AG10803 (cell line): ENCODE results near the gene PHAX.

Experiments
- DNase-seq: peaks from one replicate; pipeline ENCODE4 v3.0.0; 2010; ENCODE audit warnings: low read depth
- H3K4me3 ChIP-seq: 2 replicates; pipeline ENCODE4 v1.5.1; 2011; ENCODE audit warnings: mild to moderate bottlenecking, low read length, control low read depth
- TF ChIP-seq, protein P1 (sequence below): conservative IDR thresholded peaks from 2 replicates; pipeline ENCODE4 v1.5.1; 2011; ENCODE audit warnings: mild to moderate bottlenecking, low read length, control low read depth, inconsistent platforms

The PHAX gene

DNA sequence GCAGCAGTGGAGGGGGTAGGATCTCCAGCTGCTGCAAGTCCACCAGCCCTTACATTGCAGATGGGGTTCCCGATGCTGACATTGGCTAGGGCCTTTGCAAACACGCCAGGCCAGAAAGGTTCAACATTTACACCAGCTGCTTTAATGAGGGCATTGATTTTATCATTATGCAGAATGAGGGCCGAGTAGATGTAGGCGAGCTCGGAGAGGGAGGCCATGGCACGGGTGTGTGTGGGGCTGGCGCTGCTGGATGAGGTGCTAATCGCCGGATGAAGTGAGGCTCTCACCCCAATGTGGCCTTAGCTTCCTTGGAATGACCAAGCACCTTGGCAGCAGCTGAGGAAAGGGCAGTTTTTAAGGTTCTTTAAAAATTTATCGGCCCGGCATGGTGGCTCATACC lies 27.4 kb downstream of the PHAX start:
- DNase-seq, result no peak
- TF ChIP-seq, protein P1, sequence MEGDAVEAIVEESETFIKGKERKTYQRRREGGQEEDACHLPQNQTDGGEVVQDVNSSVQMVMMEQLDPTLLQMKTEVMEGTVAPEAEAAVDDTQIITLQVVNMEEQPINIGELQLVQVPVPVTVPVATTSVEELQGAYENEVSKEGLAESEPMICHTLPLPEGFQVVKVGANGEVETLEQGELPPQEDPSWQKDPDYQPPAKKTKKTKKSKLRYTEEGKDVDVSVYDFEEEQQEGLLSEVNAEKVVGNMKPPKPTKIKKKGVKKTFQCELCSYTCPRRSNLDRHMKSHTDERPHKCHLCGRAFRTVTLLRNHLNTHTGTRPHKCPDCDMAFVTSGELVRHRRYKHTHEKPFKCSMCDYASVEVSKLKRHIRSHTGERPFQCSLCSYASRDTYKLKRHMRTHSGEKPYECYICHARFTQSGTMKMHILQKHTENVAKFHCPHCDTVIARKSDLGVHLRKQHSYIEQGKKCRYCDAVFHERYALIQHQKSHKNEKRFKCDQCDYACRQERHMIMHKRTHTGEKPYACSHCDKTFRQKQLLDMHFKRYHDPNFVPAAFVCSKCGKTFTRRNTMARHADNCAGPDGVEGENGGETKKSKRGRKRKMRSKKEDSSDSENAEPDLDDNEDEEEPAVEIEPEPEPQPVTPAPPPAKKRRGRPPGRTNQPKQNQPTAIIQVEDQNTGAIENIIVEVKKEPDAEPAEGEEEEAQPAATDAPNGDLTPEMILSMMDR, result no peak
- no peak overlapping the region for H3K4me3 ChIP-seq

DNA sequence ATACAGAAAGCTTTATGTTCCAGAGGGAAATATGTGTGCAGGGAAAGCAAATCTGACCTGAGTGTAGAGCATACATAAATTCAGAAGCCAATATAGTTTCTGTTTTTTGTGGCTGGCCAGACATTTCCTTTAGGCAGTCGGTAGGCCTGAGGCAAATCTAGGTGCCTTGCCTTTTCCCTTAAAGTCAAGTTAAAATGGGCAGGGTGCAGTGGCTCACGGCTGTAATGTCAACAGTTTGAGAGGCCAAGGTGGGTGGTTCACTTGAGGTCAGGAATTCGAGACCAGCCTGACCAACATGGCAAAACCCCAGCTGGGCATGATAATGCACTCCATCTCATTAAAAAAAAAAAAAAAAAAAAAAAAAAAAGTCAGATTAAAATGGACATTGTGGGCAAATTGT lies 31.2 kb downstream of the PHAX start:
- TF ChIP-seq, protein P1, result no peak
- H3K4me3 ChIP-seq, result no peak overlapping the region
- no peak for DNase-seq

DNA sequence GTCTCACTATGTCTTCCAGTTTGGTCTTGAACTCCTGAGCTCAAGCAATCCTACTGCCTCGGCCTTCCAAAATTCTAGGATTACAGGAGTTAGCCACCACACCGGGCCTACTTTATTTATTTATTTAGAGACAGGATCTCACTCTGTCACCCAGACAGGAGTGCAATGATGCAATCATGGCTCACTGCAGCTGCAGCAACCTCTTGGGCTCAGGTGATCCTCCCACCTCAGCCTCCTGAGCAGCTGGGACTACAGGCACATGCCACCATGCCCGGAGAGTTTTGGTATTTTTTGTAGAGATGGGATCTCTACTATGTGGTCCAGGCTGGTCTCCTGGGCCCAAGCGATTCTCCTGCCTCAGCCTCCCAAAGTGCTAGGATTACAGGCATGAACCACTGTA lies 32.8 kb downstream of the PHAX start:
- H3K4me3 ChIP-seq, result no peak overlapping the region
- DNase-seq, result no peak
- TF ChIP-seq, protein P1, result no peak

DNA sequence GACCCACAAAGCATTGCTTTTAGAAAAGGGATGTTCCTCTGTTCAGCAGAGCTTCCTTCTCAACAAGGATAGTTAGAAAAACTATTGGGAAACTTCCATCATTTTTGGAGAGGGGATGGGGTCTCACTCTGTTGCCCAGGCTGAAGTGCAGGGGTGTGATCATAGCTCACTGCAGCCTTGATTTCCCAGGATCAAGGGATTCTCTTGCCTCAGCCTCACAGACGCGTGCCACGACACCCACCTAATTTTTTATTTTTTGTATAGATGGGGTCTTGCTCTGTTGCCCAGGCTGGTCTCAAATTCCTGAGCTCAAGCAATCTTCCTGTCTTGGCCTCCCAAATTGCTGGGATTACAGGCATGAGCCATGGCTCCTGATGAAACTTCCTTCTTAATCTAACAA lies 34.8 kb downstream of the PHAX start:
- no peak overlapping the region for H3K4me3 ChIP-seq
- TF ChIP-seq, protein P1, result no peak
- DNase-seq, result no peak

DNA sequence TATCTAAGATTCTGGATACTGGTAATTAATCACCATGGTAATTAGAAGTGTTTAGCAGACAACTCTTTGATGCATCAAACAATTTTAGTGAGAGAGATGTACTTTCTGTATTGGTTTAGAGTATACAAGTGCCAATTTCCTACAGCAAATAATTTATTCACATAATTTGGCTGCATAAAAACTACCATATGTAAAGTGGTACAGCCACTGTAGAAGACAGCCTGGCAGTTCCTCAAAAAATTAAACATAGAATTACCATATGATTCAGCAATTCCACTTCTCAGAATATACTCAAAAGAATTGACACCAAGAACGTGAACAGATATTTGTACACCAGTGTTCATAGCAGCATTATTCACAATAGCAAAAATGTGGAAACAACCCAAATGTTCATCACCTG lies 36.2 kb downstream of the PHAX start:
- no peak overlapping the region for H3K4me3 ChIP-seq
- TF ChIP-seq, protein P1, result no peak
- no peak for DNase-seq

DNA sequence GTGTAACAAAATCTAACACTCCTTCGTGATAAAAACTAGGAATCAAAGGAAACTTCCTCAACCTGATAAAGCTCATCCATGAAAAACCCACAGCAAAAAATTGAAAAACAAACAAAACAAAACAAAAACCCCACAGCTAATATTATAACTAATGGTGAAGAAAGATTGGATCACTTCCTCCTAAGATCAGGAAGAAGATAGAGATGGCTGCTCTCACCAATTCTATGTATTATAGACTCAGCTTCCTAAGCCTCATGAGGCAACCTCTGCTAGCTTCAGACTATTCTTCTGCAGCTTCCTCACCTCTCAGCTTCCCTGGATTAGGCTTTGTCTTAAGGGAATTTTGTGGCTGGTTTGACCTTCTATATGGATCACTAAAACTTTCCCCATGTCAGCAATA lies 40.1 kb downstream of the PHAX start:
- TF ChIP-seq, protein P1, result no peak
- H3K4me3 ChIP-seq, result no peak overlapping the region
- no peak for DNase-seq

DNA sequence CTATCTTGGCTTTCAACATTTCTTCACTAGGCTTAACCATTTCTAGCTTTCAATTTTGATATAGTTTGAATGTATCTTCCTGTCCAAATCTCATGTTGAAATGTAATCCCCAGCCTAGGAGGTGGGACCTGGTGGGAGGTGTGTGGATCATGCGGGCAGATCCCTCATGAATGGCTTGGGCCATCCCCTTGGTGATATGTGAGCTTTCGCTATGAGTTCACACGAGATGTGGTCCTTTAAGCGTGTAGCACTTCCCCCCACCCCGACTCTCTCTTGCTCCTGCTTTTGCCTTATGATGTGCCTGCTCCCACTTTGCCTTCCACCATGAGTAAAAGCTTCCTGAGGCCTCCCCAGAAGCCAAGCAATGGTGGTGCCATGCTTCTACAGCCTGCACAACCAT lies 40.6 kb downstream of the PHAX start:
- no peak overlapping the region for H3K4me3 ChIP-seq
- TF ChIP-seq, protein P1, result no peak
- DNase-seq, result no peak
